IPS-20b (cell line): Measurements from ENCODE around the gene RAG1.

ENCODE experiments used
- H3K27ac ChIP-seq: one replicate; pipeline ENCODE4 v1.5.1; 2013; ENCODE audit warnings: low read length
- H3K27me3 ChIP-seq: 2 replicates; pipeline ENCODE4 v1.6.1; 2013; ENCODE audit warnings: mild to moderate bottlenecking, low read length, inconsistent platforms; ENCODE audit not compliant: insufficient read depth
- H3K36me3 ChIP-seq: 2 replicates; pipeline ENCODE4 v1.6.1; 2013; ENCODE audit warnings: low read depth, mild to moderate bottlenecking, inconsistent platforms, low read length, moderate library complexity; ENCODE audit not compliant: insufficient read depth
- H3K4me1 ChIP-seq: 2 replicates; pipeline ENCODE4 v1.6.1; 2013; ENCODE audit warnings: mild to moderate bottlenecking, control low read depth, inconsistent platforms, low read length, moderate library complexity; ENCODE audit not compliant: insufficient read depth
- H3K4me3 ChIP-seq: 2 replicates; pipeline ENCODE4 v1.5.1; 2013; ENCODE audit warnings: mild to moderate bottlenecking, low read length, inconsistent platforms
- H3K9ac ChIP-seq: 2 replicates; pipeline ENCODE4 v1.6.1; 2013; ENCODE audit warnings: low read depth, mild to moderate bottlenecking, inconsistent platforms, low read length, moderate library complexity
- H3K9me3 ChIP-seq: 2 replicates; pipeline ENCODE4 v1.6.1; 2013; ENCODE audit warnings: mild to moderate bottlenecking, low read depth, low read length, inconsistent platforms; ENCODE audit not compliant: insufficient read depth

Gene RAG1

DNA sequence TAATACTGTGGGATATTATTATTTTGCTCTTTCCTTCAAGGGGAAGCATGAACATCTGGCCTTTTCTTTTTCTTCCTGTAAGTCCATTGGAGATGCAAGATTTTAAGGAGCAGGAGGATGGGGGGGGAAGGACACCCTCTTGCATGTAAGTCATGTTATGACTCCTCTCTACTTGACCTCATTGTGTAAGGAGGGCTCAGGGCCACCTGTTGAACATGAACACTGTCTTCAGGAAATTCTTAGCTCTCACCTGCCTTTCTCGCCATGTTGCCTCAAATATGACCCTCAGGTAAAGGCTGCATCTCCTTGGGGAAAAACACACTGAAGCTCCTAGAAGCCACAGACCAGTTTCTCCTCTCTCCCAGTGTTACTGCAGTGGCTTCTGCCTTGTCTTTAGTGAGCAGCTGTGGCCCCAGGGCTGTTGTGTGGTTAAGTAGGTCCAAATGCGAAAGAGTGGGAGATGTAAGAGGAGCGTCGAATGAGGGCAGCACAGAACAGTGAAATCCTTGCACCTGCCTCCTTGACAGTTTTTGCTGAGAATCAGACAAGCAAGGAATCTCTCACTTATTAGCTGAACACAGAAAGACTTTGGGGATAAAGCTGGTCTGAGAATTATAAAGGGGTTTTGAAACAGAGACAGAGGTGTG, 1.3 kb upstream of the RAG1 start:
- H3K4me1 ChIP-seq, result no peaks in the 10 kb centered on the region
- peaks cover 8% of the 10 kb centered on the region for H3K27me3 ChIP-seq
- no peak overlapping the region for H3K27ac ChIP-seq
- no peaks in the 10 kb centered on the region for H3K36me3 ChIP-seq
- no peaks in the 10 kb centered on the region for H3K9me3 ChIP-seq
- no peak overlapping the region for H3K9ac ChIP-seq
- no peak overlapping the region for H3K4me3 ChIP-seq

DNA sequence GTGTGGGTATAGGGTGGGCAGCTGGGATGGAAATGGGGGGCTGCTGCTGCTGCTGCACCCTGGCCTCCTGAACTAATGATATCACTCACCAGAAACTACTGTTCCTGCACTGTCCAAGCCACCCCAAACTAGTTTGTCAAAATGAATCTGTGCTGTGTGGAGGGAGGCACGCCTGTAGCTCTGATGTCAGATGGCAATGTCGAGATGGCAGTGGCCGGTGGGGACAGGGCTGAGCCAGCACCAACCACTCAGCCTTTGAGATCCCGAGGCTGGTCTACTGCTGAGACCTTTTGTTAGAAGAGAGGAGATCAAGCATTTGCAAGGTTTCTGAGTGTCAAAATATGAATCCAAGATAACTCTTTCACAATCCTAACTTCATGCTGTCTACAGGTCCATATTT, 1.3 kb downstream of the RAG1 start:
- Histone ChIP-seq H3K4me3 (no peak overlapping the region), H3K27ac (no peak overlapping the region), H3K9ac (no peak overlapping the region), H3K27me3 (peaks cover 8% of the 10 kb centered on the region), H3K36me3 (no peaks in the 10 kb centered on the region), H3K9me3 (no peaks in the 10 kb centered on the region), H3K4me1 (no peaks in the 10 kb centered on the region)

DNA sequence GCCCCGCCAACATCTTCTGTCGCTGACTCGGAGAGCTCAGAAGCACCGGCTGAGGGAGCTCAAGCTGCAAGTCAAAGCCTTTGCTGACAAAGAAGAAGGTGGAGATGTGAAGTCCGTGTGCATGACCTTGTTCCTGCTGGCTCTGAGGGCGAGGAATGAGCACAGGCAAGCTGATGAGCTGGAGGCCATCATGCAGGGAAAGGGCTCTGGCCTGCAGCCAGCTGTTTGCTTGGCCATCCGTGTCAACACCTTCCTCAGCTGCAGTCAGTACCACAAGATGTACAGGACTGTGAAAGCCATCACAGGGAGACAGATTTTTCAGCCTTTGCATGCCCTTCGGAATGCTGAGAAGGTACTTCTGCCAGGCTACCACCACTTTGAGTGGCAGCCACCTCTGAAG, 6.7 kb downstream of the RAG1 start:
- Histone ChIP-seq H3K27ac (no peak overlapping the region), H3K36me3 (no peaks in the 10 kb centered on the region), H3K4me1 (no peaks in the 10 kb centered on the region), H3K9ac (no peak overlapping the region), H3K4me3 (no peak overlapping the region), H3K9me3 (peaks cover 6% of the 10 kb centered on the region; the same call in 1 of the 2 replicates), H3K27me3 (no peaks in the 10 kb centered on the region; the same call in 1 of the 2 replicates)

DNA sequence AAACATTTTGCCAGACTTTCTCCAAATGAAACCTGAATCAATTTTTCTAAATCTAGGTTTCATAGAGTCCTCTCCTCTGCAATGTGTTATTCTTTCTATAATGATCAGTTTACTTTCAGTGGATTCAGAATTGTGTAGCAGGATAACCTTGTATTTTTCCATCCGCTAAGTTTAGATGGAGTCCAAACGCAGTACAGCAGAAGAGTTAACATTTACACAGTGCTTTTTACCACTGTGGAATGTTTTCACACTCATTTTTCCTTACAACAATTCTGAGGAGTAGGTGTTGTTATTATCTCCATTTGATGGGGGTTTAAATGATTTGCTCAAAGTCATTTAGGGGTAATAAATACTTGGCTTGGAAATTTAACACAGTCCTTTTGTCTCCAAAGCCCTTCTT, 9.6 kb downstream of the RAG1 start:
- Histone ChIP-seq H3K36me3 (no peaks in the 10 kb centered on the region), H3K9me3 (peaks cover 27% of the 10 kb centered on the region), H3K9ac (no peak overlapping the region), H3K27me3 (no peaks in the 10 kb centered on the region; the same call in 1 of the 2 replicates), H3K4me1 (no peaks in the 10 kb centered on the region), H3K27ac (no peak overlapping the region), H3K4me3 (no peak overlapping the region)

DNA sequence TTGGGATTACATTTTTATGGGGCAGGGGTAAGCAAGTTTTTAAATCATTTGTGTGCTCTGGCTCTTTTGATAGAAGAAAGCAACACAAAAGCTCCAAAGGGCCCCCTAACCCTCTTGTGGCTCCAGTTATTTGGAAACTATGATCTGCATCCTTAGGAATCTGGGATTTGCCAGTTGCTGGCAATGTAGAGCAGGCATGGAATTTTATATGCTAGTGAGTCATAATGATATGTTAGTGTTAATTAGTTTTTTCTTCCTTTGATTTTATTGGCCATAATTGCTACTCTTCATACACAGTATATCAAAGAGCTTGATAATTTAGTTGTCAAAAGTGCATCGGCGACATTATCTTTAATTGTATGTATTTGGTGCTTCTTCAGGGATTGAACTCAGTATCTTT, 10.1 kb downstream of the RAG1 start:
- no peak overlapping the region for H3K9ac ChIP-seq
- H3K27ac ChIP-seq, result no peak overlapping the region
- no peaks in the 10 kb centered on the region for H3K36me3 ChIP-seq
- no peaks in the 10 kb centered on the region for H3K4me1 ChIP-seq
- no peak overlapping the region for H3K4me3 ChIP-seq
- H3K27me3 ChIP-seq, result no peaks in the 10 kb centered on the region; the same call in 1 of the 2 replicates
- peaks cover 30% of the 10 kb centered on the region for H3K9me3 ChIP-seq

DNA sequence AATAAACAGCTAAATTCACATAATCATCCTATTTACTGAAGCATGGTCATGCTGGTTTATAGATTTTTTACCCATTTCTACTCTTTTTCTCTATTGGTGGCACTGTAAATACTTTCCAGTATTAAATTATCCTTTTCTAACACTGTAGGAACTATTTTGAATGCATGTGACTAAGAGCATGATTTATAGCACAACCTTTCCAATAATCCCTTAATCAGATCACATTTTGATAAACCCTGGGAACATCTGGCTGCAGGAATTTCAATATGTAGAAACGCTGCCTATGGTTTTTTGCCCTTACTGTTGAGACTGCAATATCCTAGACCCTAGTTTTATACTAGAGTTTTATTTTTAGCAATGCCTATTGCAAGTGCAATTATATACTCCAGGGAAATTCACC, 10.7 kb downstream of the RAG1 start:
- H3K4me3 ChIP-seq, result no peak overlapping the region
- H3K27me3 ChIP-seq, result no peaks in the 10 kb centered on the region; the same call in 1 of the 2 replicates
- H3K9ac ChIP-seq, result no peak overlapping the region
- no peaks in the 10 kb centered on the region for H3K4me1 ChIP-seq
- no peak overlapping the region for H3K27ac ChIP-seq
- peaks cover 36% of the 10 kb centered on the region for H3K9me3 ChIP-seq
- H3K36me3 ChIP-seq, result no peaks in the 10 kb centered on the region

DNA sequence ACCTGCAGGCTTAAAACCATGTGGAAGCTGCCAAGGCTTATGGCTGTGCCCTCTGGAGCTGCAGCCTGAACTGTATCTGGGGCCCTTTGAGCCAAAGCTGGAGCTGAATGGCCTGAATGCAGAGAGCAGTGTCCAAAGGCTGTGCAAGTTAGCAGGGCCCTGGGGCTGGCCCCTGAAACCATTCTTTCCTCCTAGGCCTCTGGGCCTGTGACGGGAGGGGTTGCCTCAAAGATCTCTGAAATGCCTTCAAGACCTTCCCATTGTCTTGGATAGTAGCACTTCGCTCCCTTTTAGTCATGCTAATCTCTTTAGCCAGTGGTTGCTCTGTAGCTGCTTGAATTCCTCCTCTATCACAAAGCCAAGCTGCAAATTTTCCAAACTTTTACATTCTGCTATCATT, 13.7 kb downstream of the RAG1 start:
- no peaks in the 10 kb centered on the region for H3K27me3 ChIP-seq
- peaks cover 36% of the 10 kb centered on the region for H3K9me3 ChIP-seq
- no peak overlapping the region for H3K27ac ChIP-seq
- no peak overlapping the region for H3K4me3 ChIP-seq
- H3K36me3 ChIP-seq, result no peaks in the 10 kb centered on the region
- H3K9ac ChIP-seq, result no peak overlapping the region
- H3K4me1 ChIP-seq, result no peaks in the 10 kb centered on the region

DNA sequence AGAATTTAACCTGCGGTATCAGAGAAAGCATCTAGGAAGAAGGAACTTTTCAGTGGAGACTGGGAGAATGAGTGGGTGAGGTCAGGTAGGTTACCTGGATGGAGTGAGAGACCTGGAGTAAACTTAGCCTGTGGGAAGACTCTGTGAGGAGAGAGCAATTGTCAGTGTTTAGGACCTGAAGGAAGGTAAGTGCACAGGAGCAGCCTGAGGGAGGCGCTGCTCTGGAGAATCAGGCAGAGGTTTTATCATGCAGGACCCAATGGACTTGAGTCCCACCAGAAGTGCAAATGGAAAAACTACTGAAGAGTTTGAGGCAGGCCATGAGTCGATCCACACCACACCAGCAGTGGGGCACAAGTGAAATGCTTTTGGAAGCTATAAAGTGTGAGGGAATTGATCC, 15.9 kb downstream of the RAG1 start:
- H3K27me3 ChIP-seq, result peaks cover 20% of the 10 kb centered on the region
- peaks cover 36% of the 10 kb centered on the region for H3K9me3 ChIP-seq
- no peaks in the 10 kb centered on the region for H3K36me3 ChIP-seq
- no peak overlapping the region for H3K9ac ChIP-seq
- H3K4me1 ChIP-seq, result no peaks in the 10 kb centered on the region
- no peak overlapping the region for H3K4me3 ChIP-seq
- no peak overlapping the region for H3K27ac ChIP-seq

DNA sequence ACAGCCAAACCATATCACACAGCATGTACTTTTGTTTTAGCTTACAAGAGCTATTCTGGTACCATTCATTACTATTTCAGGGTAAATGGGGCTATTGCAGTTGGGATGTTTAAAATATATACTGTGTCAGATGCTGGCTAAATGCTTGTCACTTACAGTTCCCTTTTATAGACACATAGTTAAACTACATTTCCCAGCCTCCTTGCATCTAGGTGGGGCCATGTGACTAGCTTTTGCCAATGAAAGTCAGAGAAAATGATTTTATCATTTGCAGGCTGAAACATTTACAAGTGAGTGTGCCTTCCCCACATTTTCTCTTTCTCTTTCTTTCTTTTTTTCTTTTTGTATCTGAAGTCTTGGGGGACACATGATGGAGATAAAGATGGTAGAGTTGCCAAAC, 18.7 kb downstream of the RAG1 start:
- Histone ChIP-seq H3K9me3 (peaks cover 18% of the 10 kb centered on the region), H3K36me3 (no peaks in the 10 kb centered on the region), H3K27me3 (peaks cover 48% of the 10 kb centered on the region), H3K4me1 (no peaks in the 10 kb centered on the region), H3K27ac (no peak overlapping the region), H3K4me3 (no peak overlapping the region), H3K9ac (no peak overlapping the region)

DNA sequence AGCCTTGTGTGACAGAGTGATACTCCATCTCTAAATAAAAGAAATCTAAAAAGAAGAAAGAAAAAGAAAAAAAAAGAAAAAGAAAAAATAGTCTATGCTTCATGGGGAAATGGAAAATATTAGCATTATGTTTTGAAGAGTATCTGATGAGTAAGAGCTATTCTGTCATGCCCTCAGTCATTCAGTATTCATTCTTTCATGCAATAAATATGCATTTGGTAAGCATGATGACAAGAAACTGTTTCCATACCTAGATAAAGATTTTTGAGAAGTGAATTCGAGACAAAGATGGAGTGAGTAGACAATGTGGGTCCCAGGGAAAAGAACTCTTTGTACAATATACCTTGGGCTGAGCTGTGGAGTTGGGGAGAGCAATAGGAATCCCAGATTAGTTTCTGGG, 20.3 kb downstream of the RAG1 start:
- Histone ChIP-seq H3K9ac (no peak overlapping the region), H3K36me3 (no peaks in the 10 kb centered on the region), H3K27ac (no peak overlapping the region), H3K4me1 (no peaks in the 10 kb centered on the region), H3K9me3 (peaks cover 3% of the 10 kb centered on the region; the same call in 1 of the 2 replicates), H3K27me3 (peaks cover 58% of the 10 kb centered on the region), H3K4me3 (no peak overlapping the region)

DNA sequence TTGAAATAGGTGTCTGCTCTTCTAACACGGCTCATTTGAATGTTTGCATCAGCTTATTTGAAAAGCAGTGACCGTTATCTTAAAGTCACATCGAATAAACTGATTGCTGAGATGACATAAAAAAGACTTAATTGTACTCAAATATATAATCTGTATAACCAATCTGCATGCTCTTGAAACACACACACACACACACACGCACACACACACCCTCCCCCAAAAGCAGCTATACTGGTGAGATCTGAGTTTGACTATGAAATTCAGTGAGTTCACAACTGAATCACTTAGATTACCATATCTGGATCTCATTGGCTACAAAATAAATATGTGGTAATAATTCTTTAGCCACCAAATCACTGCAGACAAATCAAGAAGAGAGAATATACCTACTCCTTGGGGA, 22.7 kb downstream of the RAG1 start:
- H3K9me3 ChIP-seq, result no peaks in the 10 kb centered on the region
- peaks cover 58% of the 10 kb centered on the region for H3K27me3 ChIP-seq
- H3K9ac ChIP-seq, result no peak overlapping the region
- no peaks in the 10 kb centered on the region for H3K4me1 ChIP-seq
- no peaks in the 10 kb centered on the region for H3K36me3 ChIP-seq
- no peak overlapping the region for H3K27ac ChIP-seq
- no peak overlapping the region for H3K4me3 ChIP-seq

DNA sequence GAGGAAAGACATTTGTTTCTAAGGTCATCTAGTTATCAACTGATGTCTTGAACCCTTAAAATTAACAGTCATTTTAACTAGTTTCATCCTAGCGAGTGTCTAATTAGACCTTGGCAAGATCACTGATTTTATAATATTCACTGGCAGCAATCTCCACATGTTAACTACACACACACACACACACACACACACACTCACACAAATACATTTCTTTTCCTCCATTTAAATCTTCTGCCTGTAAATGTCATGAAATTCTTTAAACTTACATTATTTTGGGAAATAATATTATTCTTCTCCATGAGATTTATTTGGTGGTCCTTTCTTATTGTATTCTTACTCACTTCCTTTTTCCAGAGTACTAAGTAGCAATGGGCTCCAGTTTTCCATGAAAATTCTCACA, 23.6 kb downstream of the RAG1 start:
- Histone ChIP-seq H3K9ac (no peak overlapping the region), H3K27ac (no peak overlapping the region), H3K27me3 (peaks cover 58% of the 10 kb centered on the region), H3K4me3 (no peak overlapping the region), H3K4me1 (no peaks in the 10 kb centered on the region), H3K36me3 (no peaks in the 10 kb centered on the region), H3K9me3 (no peaks in the 10 kb centered on the region)
